ENCODE results near the gene R3HDM4. TPM values are rescaled to one million over a fixed set of nuclear protein-coding genes. Genes with fewer than 3 reads are reported as not detected.

R3HDM4 gene
- total RNA-seq, 1 donor from 2014 or later: 46.0 TPM

- no peak for TF ChIP-seq CTCF (IDR thresholded peaks at IDR 0.05)
- peaks cover 28% of the 10 kb centered on the region for H3K4me1 ChIP-seq
Measured at GRCh38 chr19:948842-949496, 36.0 kb upstream of the R3HDM4 start.

GRCh38 chr19:947707-948539 lies 34.9 kb upstream of the R3HDM4 start:
- no peak overlapping the region for H3K27ac ChIP-seq
- no peaks in the 10 kb centered on the region for H3K36me3 ChIP-seq
- ATAC-seq: peak; percentile 42 to 73

More at GRCh38 chr19:948842-949496, 36.0 kb upstream of the R3HDM4 start:
- DNase-seq (no peak), ATAC-seq (no peak)
- Histone ChIP-seq H3K27me3 (ENCODE audit: low read depth) (no peaks in the 10 kb centered on the region), H3K36me3 (no peaks in the 10 kb centered on the region), H3K9me3 (no peaks in the 10 kb centered on the region), H3K27ac (no peak overlapping the region), H3K4me3 (no peak overlapping the region)
- intact Hi-C loops (cut with DNase I): no loop called here

GRCh38 chr19:947090-947706 lies 34.2 kb upstream of the R3HDM4 start:
- intact Hi-C loops (cut with DNase I): no loop called here
- H3K36me3 ChIP-seq: no peaks in the 10 kb centered on the region
- H3K27ac ChIP-seq: no peak overlapping the region
- no peaks in the 10 kb centered on the region for H3K27me3 ChIP-seq (ENCODE audit: low read depth)
- peaks cover 11% of the 10 kb centered on the region for H3K4me1 ChIP-seq
- H3K4me3 ChIP-seq: no peak overlapping the region
- ATAC-seq: no peak
- no peak for TF ChIP-seq CTCF (IDR thresholded peaks at IDR 0.05)
- no peaks in the 10 kb centered on the region for H3K9me3 ChIP-seq
- DNase-seq: no peak

More at GRCh38 chr19:947707-948539, 34.9 kb upstream of the R3HDM4 start:
- H3K4me1 ChIP-seq: peaks cover 19% of the 10 kb centered on the region
- H3K27me3 ChIP-seq (ENCODE audit: low read depth): no peaks in the 10 kb centered on the region
- DNase-seq: peak; percentile 84
- no peak overlapping the region for H3K4me3 ChIP-seq
- intact Hi-C loops (cut with DNase I): no loop called here
- H3K9me3 ChIP-seq: no peaks in the 10 kb centered on the region
- TF ChIP-seq CTCF (IDR thresholded peaks at IDR 0.05): no peak

DNA sequence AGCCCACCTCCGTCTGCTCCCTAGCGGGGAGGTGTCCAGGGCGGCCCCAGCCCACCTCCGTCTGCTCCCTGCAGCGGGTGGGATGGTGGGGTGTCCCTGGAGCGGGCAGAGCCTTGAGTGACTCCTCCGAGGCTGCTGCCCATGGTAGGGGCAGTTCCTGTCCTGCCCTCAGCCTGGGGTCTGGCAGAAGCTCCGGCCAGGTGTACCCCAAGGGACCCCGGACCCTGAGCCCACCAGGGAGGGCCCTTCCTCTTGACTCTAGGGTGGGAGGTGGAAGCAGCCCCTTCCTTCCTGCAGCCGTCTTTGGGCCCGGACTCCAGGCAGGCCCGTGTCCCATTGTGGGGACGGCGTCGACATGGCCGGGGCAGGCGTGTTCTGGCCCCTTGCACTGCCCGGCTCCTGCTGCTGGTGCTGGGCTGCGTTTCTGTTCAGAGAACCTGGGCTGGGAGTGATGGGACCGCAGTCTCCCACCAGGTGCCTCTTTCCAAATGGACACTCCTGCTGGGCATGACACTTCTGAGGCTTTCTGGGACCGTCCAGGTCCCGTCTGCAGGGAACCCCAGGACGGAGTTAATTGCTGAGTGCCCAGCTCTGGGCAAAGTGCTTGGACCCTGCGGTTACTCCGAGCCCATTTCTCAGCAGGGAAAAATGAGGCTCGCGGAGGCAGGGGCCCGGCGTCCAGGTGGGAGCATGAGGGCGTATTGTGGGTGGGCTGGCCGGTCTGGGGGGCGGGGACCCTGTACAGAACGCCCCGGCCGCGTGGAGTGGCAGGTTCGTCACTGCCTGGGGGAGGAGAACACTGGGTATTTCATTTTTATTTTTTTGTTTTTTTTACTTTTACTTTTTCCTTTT lies 32.6 kb upstream of the R3HDM4 start:
- peaks cover 22% of the 10 kb centered on the region for H3K4me1 ChIP-seq
- no peak overlapping the region for H3K27ac ChIP-seq
- intact Hi-C loops (cut with DNase I): no loop called here
- H3K36me3 ChIP-seq: no peaks in the 10 kb centered on the region
- DNase-seq (no peak), ATAC-seq (no peak)
- H3K27me3 ChIP-seq (ENCODE audit: low read depth): no peaks in the 10 kb centered on the region
- H3K9me3 ChIP-seq: no peaks in the 10 kb centered on the region
- H3K4me3 ChIP-seq: no peak overlapping the region
- TF ChIP-seq CTCF (IDR thresholded peaks at IDR 0.05): no peak

DNA sequence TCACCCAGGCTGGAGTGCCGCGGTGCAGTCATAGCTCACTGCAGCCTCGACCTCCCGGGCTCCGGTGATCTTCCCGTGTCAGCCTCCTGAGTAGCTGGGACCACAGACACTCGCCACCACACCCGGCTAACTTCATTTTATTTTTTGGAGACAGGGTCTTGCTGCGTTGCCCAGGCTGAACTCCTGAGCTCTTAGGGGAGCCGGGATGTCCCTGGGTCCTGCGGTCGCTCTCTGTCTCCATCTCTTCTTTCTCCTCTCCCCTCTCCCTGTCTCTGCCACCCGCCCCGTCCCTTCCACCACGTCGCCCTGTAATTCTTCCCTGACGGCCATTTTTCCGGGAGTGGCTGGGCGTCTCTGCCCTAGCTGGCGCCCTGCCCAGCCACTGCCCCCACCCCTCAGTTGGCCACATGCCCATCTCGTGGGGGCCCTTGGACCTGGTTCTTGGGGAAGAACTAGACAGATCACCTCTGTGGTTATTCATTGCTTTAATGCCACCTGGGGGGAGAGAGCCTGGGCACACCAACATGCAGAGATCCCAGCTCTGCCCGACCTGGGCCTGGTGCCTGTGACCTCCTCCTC lies 31.7 kb upstream of the R3HDM4 start:
- no peaks in the 10 kb centered on the region for H3K27me3 ChIP-seq (ENCODE audit: low read depth)
- no peak overlapping the region for H3K4me3 ChIP-seq
- ATAC-seq: no peak
- intact Hi-C loops (cut with DNase I): no loop called here
- H3K9me3 ChIP-seq: no peaks in the 10 kb centered on the region
- H3K4me1 ChIP-seq: peaks cover 30% of the 10 kb centered on the region
- no peak overlapping the region for H3K27ac ChIP-seq
- no peak for DNase-seq
- TF ChIP-seq CTCF (IDR thresholded peaks at IDR 0.05): no peak
- no peaks in the 10 kb centered on the region for H3K36me3 ChIP-seq

Data from lower lobe of right lung (tissue), 2 donors.